ENCODE data around the gene KXD1.

DNA sequence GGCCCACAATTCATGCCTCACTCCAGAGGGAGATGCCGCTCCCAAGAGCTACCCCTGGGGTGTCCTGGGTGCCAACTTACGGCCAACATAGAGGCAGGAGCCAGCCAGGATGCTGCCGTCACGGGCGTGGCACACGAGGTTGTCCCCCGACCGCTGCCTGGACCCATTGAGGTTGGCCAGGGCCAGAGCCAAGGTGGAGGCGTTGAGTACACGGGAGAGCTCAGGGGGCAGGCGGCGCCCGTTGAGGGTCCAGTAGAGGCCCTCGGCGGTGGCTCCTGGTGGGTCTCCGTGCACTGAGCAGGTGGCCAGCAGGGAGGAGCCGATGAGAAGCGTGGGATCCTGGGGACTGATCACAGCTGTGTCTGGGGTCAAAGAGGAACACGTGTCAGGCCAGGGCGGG, 41.8 kb downstream of the KXD1 start:
- no peak for TF ChIP-seq EP300 (IDR thresholded peaks at IDR 0.05)
- TF ChIP-seq, protein P1, sequence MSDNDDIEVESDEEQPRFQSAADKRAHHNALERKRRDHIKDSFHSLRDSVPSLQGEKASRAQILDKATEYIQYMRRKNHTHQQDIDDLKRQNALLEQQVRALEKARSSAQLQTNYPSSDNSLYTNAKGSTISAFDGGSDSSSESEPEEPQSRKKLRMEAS (IDR thresholded peaks at IDR 0.05): no peak
- TF ChIP-seq, protein P2, sequence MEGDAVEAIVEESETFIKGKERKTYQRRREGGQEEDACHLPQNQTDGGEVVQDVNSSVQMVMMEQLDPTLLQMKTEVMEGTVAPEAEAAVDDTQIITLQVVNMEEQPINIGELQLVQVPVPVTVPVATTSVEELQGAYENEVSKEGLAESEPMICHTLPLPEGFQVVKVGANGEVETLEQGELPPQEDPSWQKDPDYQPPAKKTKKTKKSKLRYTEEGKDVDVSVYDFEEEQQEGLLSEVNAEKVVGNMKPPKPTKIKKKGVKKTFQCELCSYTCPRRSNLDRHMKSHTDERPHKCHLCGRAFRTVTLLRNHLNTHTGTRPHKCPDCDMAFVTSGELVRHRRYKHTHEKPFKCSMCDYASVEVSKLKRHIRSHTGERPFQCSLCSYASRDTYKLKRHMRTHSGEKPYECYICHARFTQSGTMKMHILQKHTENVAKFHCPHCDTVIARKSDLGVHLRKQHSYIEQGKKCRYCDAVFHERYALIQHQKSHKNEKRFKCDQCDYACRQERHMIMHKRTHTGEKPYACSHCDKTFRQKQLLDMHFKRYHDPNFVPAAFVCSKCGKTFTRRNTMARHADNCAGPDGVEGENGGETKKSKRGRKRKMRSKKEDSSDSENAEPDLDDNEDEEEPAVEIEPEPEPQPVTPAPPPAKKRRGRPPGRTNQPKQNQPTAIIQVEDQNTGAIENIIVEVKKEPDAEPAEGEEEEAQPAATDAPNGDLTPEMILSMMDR (IDR thresholded peaks at IDR 0.05): no peak
